GM23338 (cell line): ENCODE measurements around the gene RAB27B. TPM values are rescaled to one million over a fixed set of nuclear protein-coding genes. Genes with fewer than 3 reads are reported as not detected.

Source experiments
- ATAC-seq: fragments of 200-7000 bp; cut with Tn5 transposase; 3 replicates; pipeline ENCODE4 v1.9.1; 2020
- DNase-seq: peaks from one replicate; pipeline ENCODE4 v3.0.0-alpha.2; 2015; ENCODE audit warnings: low spot score
- H2AFZ ChIP-seq: fragments of 200-600 bp; sonication (generic); 2 replicates; pipeline ENCODE4 v1.8.0; 2016; ENCODE audit warnings: antibody characterized with exemption, mild to moderate bottlenecking, moderate library complexity
- H3F3A ChIP-seq: fragments of 200-600 bp; sonication (generic); replicated peaks from 2 replicates; pipeline ENCODE4 v1.8.0; 2017; ENCODE audit warnings: antibody characterized with exemption, mixed run types, low read depth
- H3K27ac ChIP-seq: fragments of 200-600 bp; sonication (generic); 2 replicates; pipeline ENCODE4 v1.6.1; 2016; ENCODE audit warnings: low read depth
- H3K27me3 ChIP-seq: fragments of 200-600 bp; sonication (generic); 2 replicates; pipeline ENCODE4 v1.8.0; 2016; ENCODE audit warnings: mild to moderate bottlenecking, mixed run types, moderate library complexity; ENCODE audit not compliant: insufficient read depth
- H3K36me3 ChIP-seq: fragments of 200-600 bp; sonication (generic); 2 replicates; pipeline ENCODE4 v1.8.0; 2016; ENCODE audit warnings: mild to moderate bottlenecking; ENCODE audit not compliant: insufficient read depth
- H3K4me1 ChIP-seq: fragments of 200-600 bp; sonication (generic); 2 replicates; pipeline ENCODE4 v1.8.0; 2016; ENCODE audit warnings: mild to moderate bottlenecking, moderate library complexity; ENCODE audit not compliant: insufficient read depth
- H3K4me2 ChIP-seq: fragments of 200-600 bp; sonication (generic); 2 replicates; pipeline ENCODE4 v1.7.1; 2017; ENCODE audit warnings: mixed run types
- H3K4me3 ChIP-seq: fragments of 200-600 bp; sonication (generic); 2 replicates; pipeline ENCODE4 v1.6.1; 2016; ENCODE audit warnings: mixed run types
- H3K79me2 ChIP-seq: fragments of 200-600 bp; sonication (generic); replicated peaks from 2 replicates; pipeline ENCODE4 v1.8.0; 2017; ENCODE audit warnings: mild to moderate bottlenecking; ENCODE audit not compliant: insufficient read depth
- H3K9me2 ChIP-seq: fragments of 200-600 bp; sonication (generic); 2 replicates; pipeline ENCODE4 v1.8.0; 2017; ENCODE audit not compliant: insufficient read depth
- H4K20me1 ChIP-seq: fragments of 200-600 bp; sonication (generic); replicated peaks from 2 replicates; pipeline ENCODE4 v1.8.0; 2017; ENCODE audit warnings: mild to moderate bottlenecking; ENCODE audit not compliant: insufficient read depth
- H3K27ac Mint-ChIP-seq: 2 replicates; pipeline ENCODE4 v1.8.0; 2020; ENCODE audit warnings: inconsistent platforms, mild to moderate bottlenecking, moderate library complexity, mixed read lengths
- H3K27me3 Mint-ChIP-seq: 3 replicates; pipeline ENCODE4 v1.8.0; 2022; ENCODE audit warnings: low read depth, mild to moderate bottlenecking, moderate library complexity, mixed read lengths, inconsistent platforms; ENCODE audit not compliant: insufficient read depth, poor library complexity
- H3K36me3 Mint-ChIP-seq: 3 replicates; pipeline ENCODE4 v1.8.0; 2021; ENCODE audit warnings: low read depth, mild to moderate bottlenecking, inconsistent platforms, moderate library complexity, mixed read lengths
- H3K4me1 Mint-ChIP-seq: 3 replicates; pipeline ENCODE4 v1.8.0; 2020; ENCODE audit warnings: mild to moderate bottlenecking, inconsistent platforms, mixed read lengths
- H3K4me3 Mint-ChIP-seq: 3 replicates; pipeline ENCODE4 v1.8.0; 2021; ENCODE audit warnings: moderate library complexity, mild to moderate bottlenecking, inconsistent platforms, mixed read lengths
- H3K9me3 Mint-ChIP-seq: 3 replicates; pipeline ENCODE4 v1.8.0; 2020; ENCODE audit warnings: moderate library complexity, mild to moderate bottlenecking, inconsistent platforms, mixed read lengths
- CREB1 ChIP-seq: fragments of 250-450 bp; sonication (Bioruptor Pico); IDR thresholded peaks from 2 replicates; pipeline ENCODE4 v1.5.0; 2020; ENCODE audit warnings: low read depth, mild to moderate bottlenecking, moderate library complexity
- CTCF ChIP-seq, 2 experiments: fragments of 200-600 bp in 1 of 2; sonication (generic) in 1 of 2; conservative IDR thresholded peaks; 2 replicates each; pipeline versions ENCODE4 v1.5.1 to v1.6.1; 2016 to 2017; ENCODE audit warnings: antibody characterized with exemption in 2 of 2, low read depth in 2 of 2, mild to moderate bottlenecking in 2 of 2, moderate library complexity in 1 of 2
- ETS1 ChIP-seq: IDR thresholded peaks from 2 replicates; pipeline ENCODE4 v1.6.1; 2016; ENCODE audit warnings: antibody characterized with exemption
- EZH2 ChIP-seq: fragments of 200-600 bp; sonication (generic); IDR thresholded peaks from one replicate; pipeline ENCODE4 v1.8.0; 2017; ENCODE audit warnings: antibody characterized with exemption, mild to moderate bottlenecking, low read depth; ENCODE audit not compliant: unreplicated experiment
- EZH2phosphoT487 ChIP-seq: fragments of 200-600 bp; sonication (generic); IDR thresholded peaks from one replicate; pipeline ENCODE4 v1.8.1; 2018; ENCODE audit warnings: antibody characterized with exemption; ENCODE audit not compliant: unreplicated experiment
- JUNB ChIP-seq: IDR thresholded peaks from one replicate; pipeline ENCODE4 v1.6.1; 2016; ENCODE audit warnings: antibody characterized with exemption; ENCODE audit not compliant: unreplicated experiment
- NANOG ChIP-seq: IDR thresholded peaks from 2 replicates; pipeline ENCODE4 v1.6.1; 2016; ENCODE audit warnings: antibody characterized with exemption, borderline replicate concordance
- POLR2AphosphoS5 ChIP-seq: IDR thresholded peaks from 2 replicates; pipeline ENCODE4 v1.6.1; 2016; ENCODE audit warnings: antibody characterized with exemption, low read depth
- REST ChIP-seq: IDR thresholded peaks from one replicate; pipeline ENCODE4 v1.6.1; 2018; ENCODE audit warnings: antibody characterized with exemption; ENCODE audit not compliant: unreplicated experiment
- STAT1 ChIP-seq: IDR thresholded peaks from one replicate; pipeline ENCODE4 v1.6.1; 2016; ENCODE audit warnings: antibody characterized with exemption; ENCODE audit not compliant: unreplicated experiment
- ZNF114 ChIP-seq: fragments of 250-450 bp; sonication (Bioruptor Pico); IDR thresholded peaks from 2 replicates; pipeline ENCODE4 v1.5.0; 2020; ENCODE audit warnings: mild to moderate bottlenecking, moderate library complexity
- ZNF331 ChIP-seq: fragments of 250-450 bp; sonication (Bioruptor Pico); IDR thresholded peaks from 2 replicates; pipeline ENCODE4 v1.5.0; 2020; ENCODE audit warnings: low read depth, mild to moderate bottlenecking, moderate library complexity
- polyA plus RNA-seq: library from polyadenylated mRNA; unstranded; fragments of >200 nt; fragmentation: Nextera tagmentation; extraction: Ambion mirVana; gene quantifications from 2 replicates; pipeline ENCODE4 v1.2.1, GENCODE V29; 2016
- total RNA-seq: library from RNA; depleted of rRNA; stranded (reverse); fragments of >200 nt; shearing (Covaris generic); gene quantifications from 2 replicates; pipeline ENCODE4 v1.2.3, GENCODE V29; 2014

RAB27B gene
- total and polyA plus RNA-seq, 2 experiments from 2014 or later: 0.13 to 0.56 TPM

GRCh38 chr18:54942144-54942543 lies 113.9 kb downstream of the RAB27B start:
- Mint-ChIP-seq H3K36me3 (no peaks in the 10 kb centered on the region), H3K27ac (no peak overlapping the region), H3K4me3 (no peak overlapping the region), H3K27me3 (no peaks in the 10 kb centered on the region), H3K9me3 (no peaks in the 10 kb centered on the region), H3K4me1 (no peaks in the 10 kb centered on the region)
- Histone ChIP-seq H3K9me2 (no peaks in the 10 kb centered on the region), H3K27me3 (no peaks in the 10 kb centered on the region), H3F3A (no peaks in the 10 kb centered on the region), H3K36me3 (no peaks in the 10 kb centered on the region), H3K79me2 (no peaks in the 10 kb centered on the region), H3K27ac (no peak overlapping the region), H3K4me3 (no peak overlapping the region), H3K4me2 (no peak overlapping the region), H2AFZ (no peak overlapping the region), H3K4me1 (no peaks in the 10 kb centered on the region), H4K20me1 (no peaks in the 10 kb centered on the region)
- no peak for DNase-seq
- TF ChIP-seq CREB1 (no peak), ZNF114 (CRISPR knock-in tag) (no peak), EZH2 (no peak)
- ATAC-seq: no peak

GRCh38 chr18:54942569-54942968 lies 114.3 kb downstream of the RAB27B start:
- Histone ChIP-seq H3F3A (no peaks in the 10 kb centered on the region), H3K9me2 (no peaks in the 10 kb centered on the region), H3K4me1 (no peaks in the 10 kb centered on the region), H4K20me1 (no peaks in the 10 kb centered on the region), H3K27me3 (no peaks in the 10 kb centered on the region), H2AFZ (no peak overlapping the region), H3K27ac (no peak overlapping the region), H3K36me3 (no peaks in the 10 kb centered on the region), H3K4me3 (no peak overlapping the region), H3K79me2 (no peaks in the 10 kb centered on the region), H3K4me2 (no peak overlapping the region)
- Mint-ChIP-seq H3K36me3 (no peaks in the 10 kb centered on the region), H3K27ac (no peak overlapping the region), H3K4me1 (no peaks in the 10 kb centered on the region), H3K27me3 (no peaks in the 10 kb centered on the region), H3K4me3 (no peak overlapping the region), H3K9me3 (no peaks in the 10 kb centered on the region)
- no peak for ATAC-seq
- DNase-seq: no peak
- TF ChIP-seq ETS1 (no peak), CTCF (conservative IDR thresholded peaks at IDR 0.05; ENCODE audit: low read depth in 2 of 2) (no peak), EZH2 (no peak), ZNF114 (CRISPR knock-in tag) (no peak), JUNB (no peak), CREB1 (no peak), NANOG (no peak), STAT1 (no peak), POLR2AphosphoS5 (no peak), ZNF331 (CRISPR knock-in tag) (no peak), EZH2phosphoT487 (no peak), REST (no peak)
